ENCODE results near the gene LHX8. TPM values are rescaled to one million over a fixed set of nuclear protein-coding genes. Genes with fewer than 3 reads are reported as not detected.

LHX8 gene
- total and polyA plus RNA-seq, 12 donors = not detected

DNA sequence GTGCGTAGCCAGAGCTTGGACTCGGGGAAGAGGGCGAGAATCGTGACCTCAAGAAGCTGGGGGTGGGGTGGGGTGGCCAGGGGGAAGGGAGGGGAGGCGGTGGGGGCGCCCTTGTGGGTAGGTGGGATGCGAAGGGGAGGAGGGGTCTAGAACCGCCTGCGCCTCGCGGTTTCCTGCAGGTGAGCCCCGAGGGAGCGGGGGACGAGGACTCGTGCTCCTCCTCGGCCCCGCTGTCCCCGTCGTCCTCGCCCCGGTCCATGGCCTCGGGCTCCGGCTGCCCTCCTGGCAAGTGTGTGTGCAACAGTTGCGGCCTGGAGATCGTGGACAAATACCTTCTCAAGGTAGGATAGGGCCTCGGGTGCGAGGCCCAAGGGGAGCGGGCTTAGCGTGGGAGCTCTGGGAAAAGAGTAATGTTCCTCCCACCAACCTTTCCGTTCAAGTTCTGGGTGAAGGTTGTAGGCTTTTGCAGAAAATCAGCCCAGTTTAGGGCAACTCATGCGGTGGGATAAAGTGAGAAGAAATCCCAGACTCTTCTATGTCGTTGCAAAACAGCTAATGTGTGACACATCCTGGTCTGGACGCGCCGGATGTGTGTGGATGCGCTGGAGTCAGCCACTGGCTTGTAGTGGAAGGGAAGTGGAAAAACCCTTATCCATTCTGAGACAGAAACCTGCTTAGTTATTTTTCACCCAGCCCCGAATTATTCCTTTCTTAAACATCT lies 2.9 kb downstream of the LHX8 start:
- DNase-seq = no peak
- WGBS, 4 donors = 7 to 10% (median 8%) methylated on average over 7 to 37 of the region's 37 CpGs
- H3K4me3 ChIP-seq = no peak overlapping the region
- no peaks in the 10 kb centered on the region for H3K9me3 ChIP-seq (replicated peaks in 1 of 3)
- intact Hi-C loops (cut with DNase I) = no loop called here
- TF ChIP-seq, protein P1, sequence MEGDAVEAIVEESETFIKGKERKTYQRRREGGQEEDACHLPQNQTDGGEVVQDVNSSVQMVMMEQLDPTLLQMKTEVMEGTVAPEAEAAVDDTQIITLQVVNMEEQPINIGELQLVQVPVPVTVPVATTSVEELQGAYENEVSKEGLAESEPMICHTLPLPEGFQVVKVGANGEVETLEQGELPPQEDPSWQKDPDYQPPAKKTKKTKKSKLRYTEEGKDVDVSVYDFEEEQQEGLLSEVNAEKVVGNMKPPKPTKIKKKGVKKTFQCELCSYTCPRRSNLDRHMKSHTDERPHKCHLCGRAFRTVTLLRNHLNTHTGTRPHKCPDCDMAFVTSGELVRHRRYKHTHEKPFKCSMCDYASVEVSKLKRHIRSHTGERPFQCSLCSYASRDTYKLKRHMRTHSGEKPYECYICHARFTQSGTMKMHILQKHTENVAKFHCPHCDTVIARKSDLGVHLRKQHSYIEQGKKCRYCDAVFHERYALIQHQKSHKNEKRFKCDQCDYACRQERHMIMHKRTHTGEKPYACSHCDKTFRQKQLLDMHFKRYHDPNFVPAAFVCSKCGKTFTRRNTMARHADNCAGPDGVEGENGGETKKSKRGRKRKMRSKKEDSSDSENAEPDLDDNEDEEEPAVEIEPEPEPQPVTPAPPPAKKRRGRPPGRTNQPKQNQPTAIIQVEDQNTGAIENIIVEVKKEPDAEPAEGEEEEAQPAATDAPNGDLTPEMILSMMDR (IDR thresholded peaks at IDR 0.05) = no peak
- TF ChIP-seq POLR2A (IDR thresholded peaks at IDR 0.05) = no peak
- H3K36me3 ChIP-seq (replicated peaks in 1 of 2) = no peaks in the 10 kb centered on the region
- peaks cover 4 to 18% of the 10 kb centered on the region in 2 donors for H3K4me1 ChIP-seq (replicated peaks in 1 of 2)
- H3K27me3 ChIP-seq = peaks cover 66% of the 10 kb centered on the region
- H3K27ac ChIP-seq = no peak overlapping the region

DNA sequence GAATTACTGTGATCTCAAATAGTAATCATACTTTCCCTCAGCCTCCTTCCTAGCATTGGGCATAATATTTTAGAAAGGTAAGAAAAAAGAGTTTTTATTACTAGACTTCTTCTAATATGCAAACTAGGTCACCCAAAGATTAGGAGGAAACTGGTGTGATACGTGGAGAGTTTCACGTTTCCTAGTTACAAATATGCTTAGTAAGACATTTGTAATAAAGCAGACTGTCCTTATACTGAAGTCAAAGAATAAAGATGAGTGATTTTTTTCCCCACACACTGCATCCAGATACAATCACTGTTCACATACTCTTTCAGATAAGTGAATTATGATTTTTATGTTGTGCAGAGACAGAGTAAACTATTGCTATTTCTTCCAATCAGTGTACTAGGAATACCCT lies 17.9 kb downstream of the LHX8 start:
- 63 to 67% (median 65%) methylated on average over 2 of the region's 2 CpGs for WGBS, 4 donors
- H3K4me1 ChIP-seq (replicated peaks in 1 of 2) = no peaks in the 10 kb centered on the region

DNA sequence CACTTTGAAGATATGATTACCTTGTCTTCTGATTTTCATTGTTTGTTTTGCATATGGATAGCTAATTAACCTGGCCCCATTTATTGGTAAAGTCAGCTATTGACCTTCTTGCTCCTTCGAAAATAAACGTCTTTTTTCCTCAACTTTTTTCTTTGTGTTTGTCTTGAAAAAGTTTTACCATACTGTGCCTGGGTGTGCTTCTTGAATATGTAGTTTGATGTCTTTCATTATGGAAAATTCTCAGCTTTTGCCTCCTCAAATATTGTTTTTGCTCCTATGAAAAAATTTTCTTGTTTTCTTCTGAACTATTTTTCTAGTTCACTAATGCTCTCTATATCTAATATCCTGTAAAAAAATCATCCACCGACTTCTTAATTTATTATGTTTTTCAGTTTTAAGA lies 25.0 kb downstream of the LHX8 start:
- no peak for DNase-seq
- H3K27ac ChIP-seq = no peak overlapping the region
- intact Hi-C loops (cut with DNase I) = no loop called here
- H3K27me3 ChIP-seq = no peaks in the 10 kb centered on the region
- 71 to 81% (median 76%) methylated on average over 3 of the region's 3 CpGs for WGBS, 4 donors
- H3K9me3 ChIP-seq (replicated peaks in 1 of 3) = no peaks in the 10 kb centered on the region
- H3K36me3 ChIP-seq (replicated peaks in 1 of 2) = no peaks in the 10 kb centered on the region
- no peak overlapping the region for H3K4me3 ChIP-seq
- no peaks in the 10 kb centered on the region for H3K4me1 ChIP-seq (replicated peaks in 1 of 2)
- no peak for TF ChIP-seq POLR2A (IDR thresholded peaks at IDR 0.05)
- TF ChIP-seq, protein P1 (IDR thresholded peaks at IDR 0.05) = no peak

More for the DNA sequence above, 17.9 kb downstream of the LHX8 start:
- Histone ChIP-seq H3K27ac (no peak overlapping the region), H3K36me3 (replicated peaks in 1 of 2) (no peaks in the 10 kb centered on the region), H3K4me3 (no peak overlapping the region), H3K27me3 (no peaks in the 10 kb centered on the region), H3K9me3 (replicated peaks in 1 of 3) (no peaks in the 10 kb centered on the region)
- DNase-seq = no peak
- no peak for TF ChIP-seq POLR2A (IDR thresholded peaks at IDR 0.05)
- TF ChIP-seq, protein P1 (IDR thresholded peaks at IDR 0.05) = no peak
- intact Hi-C loops (cut with DNase I) = no loop called here

DNA sequence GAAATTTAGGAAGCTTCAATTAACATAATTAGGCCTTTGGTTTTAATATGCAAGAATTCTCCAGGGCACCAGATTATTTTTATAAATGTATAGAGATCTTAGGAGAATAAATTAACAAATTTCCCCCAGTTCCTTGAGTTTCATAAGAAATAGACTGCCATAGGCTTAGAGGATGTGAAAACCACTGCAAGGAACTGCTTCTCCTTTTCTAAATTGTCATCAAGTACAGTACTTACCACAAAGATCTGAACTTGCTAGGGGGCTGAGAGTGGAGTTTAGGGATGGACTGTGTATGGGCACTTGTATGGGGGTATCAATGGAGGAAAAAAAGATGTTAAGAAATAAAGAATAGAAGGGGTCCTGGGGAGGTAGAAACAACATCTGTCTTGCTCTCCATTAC lies 31.1 kb downstream of the LHX8 start:
- Histone ChIP-seq H3K4me1 (replicated peaks in 1 of 2) (no peaks in the 10 kb centered on the region), H3K4me3 (no peak overlapping the region), H3K27ac (no peak overlapping the region), H3K9me3 (replicated peaks in 1 of 3) (no peaks in the 10 kb centered on the region), H3K36me3 (replicated peaks in 1 of 2) (no peaks in the 10 kb centered on the region), H3K27me3 (no peaks in the 10 kb centered on the region)
- intact Hi-C loops (cut with DNase I) = no loop called here
- no peak for TF ChIP-seq POLR2A (IDR thresholded peaks at IDR 0.05)
- DNase-seq = no peak

DNA sequence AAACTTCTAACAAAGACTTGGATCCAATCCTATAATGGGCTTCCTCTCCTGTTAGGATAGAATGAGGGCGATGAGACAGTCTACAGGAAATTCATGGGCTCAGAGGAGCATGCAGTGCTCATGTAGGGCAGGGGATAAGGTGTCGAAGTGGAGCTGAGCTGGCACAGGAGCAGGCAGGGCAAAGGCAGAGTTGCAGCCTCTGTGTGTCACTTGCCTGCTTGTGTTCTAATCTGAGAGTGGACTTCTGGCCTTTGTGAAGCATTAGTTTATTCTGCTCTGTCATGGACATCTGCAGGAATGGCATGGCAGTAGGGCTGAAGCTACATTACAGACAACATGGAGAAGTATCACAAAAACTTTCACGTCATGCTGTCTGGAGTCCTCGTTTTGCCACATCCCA lies 32.6 kb downstream of the LHX8 start:
- H3K4me3 ChIP-seq = no peak overlapping the region
- WGBS, 4 donors = 71 to 80% (median 75%) methylated on average over 4 of the region's 4 CpGs
- TF ChIP-seq, protein P1 (IDR thresholded peaks at IDR 0.05) = no peak
- TF ChIP-seq POLR2A (IDR thresholded peaks at IDR 0.05) = no peak
- H3K36me3 ChIP-seq (replicated peaks in 1 of 2) = no peaks in the 10 kb centered on the region
- no peak overlapping the region for H3K27ac ChIP-seq
- no peaks in the 10 kb centered on the region for H3K9me3 ChIP-seq (replicated peaks in 1 of 3)
- DNase-seq = no peak
- intact Hi-C loops (cut with DNase I) = no loop called here
- no peaks in the 10 kb centered on the region for H3K27me3 ChIP-seq
- no peaks in the 10 kb centered on the region for H3K4me1 ChIP-seq (replicated peaks in 1 of 2)

Measured in adrenal gland (tissue), 12 donors.